Activated naive CD4-positive, alpha-beta T cell treated with Interleukin-2 at 50 U/mL for 16 hours (primary cell): Measurements from ENCODE around the gene GLCCI1.
A peak's percentile ranks its signal among the peaks of the same experiment; 100 is the strongest.

Experiments used
- DNase-seq: peaks from one replicate; pipeline ENCODE4 v3.0.0-alpha.2; 2020

The GLCCI1 gene

GRCh38 chr7:7968544-7969305 is at the start of gene GLCCI1:
TSS of gene GLCCI1 (plus strand) at chr7:7968796. CDS start at chr7:7969351, 555 bp downstream.
- peak; percentile 98 for DNase-seq

GRCh38 chr7:7919449-7919945 is 49.1 kb upstream of the GLCCI1 start:
- DNase-seq: no peak

GRCh38 chr7:7920056-7920455 is 48.5 kb upstream of the GLCCI1 start:
- DNase-seq: no peak

GRCh38 chr7:7920481-7920880 is 48.1 kb upstream of the GLCCI1 start:
- peak; percentile 4 for DNase-seq

- DNase-seq: no peak
Measured at GRCh38 chr7:7921830-7922229, 46.8 kb upstream of the GLCCI1 start.

GRCh38 chr7:7922684-7923385 is 45.8 kb upstream of the GLCCI1 start:
- no peak for DNase-seq

- DNase-seq: no peak
Measured at GRCh38 chr7:7923818-7924217, 44.8 kb upstream of the GLCCI1 start.

- no peak for DNase-seq
Measured at GRCh38 chr7:7924303-7924702, 44.3 kb upstream of the GLCCI1 start.

GRCh38 chr7:7931626-7932025 is 37.0 kb upstream of the GLCCI1 start:
- no peak for DNase-seq

GRCh38 chr7:7932553-7932952 is 36.0 kb upstream of the GLCCI1 start:
- no peak for DNase-seq

GRCh38 chr7:7933915-7934526 is 34.6 kb upstream of the GLCCI1 start:
- no peak for DNase-seq

- no peak for DNase-seq
Measured at GRCh38 chr7:7934945-7935344, 33.7 kb upstream of the GLCCI1 start.

GRCh38 chr7:7938471-7938870 is 30.1 kb upstream of the GLCCI1 start:
- DNase-seq: no peak

- no peak for DNase-seq
Measured at GRCh38 chr7:7943951-7944350, 24.6 kb upstream of the GLCCI1 start.

GRCh38 chr7:7944619-7945282 is 23.8 kb upstream of the GLCCI1 start:
- peak; percentile 64 for DNase-seq

- DNase-seq: no peak
Measured at GRCh38 chr7:7946486-7946885, 22.1 kb upstream of the GLCCI1 start.

GRCh38 chr7:7948232-7948631 is 20.4 kb upstream of the GLCCI1 start:
- DNase-seq: no peak

- no peak for DNase-seq
Measured at GRCh38 chr7:7953806-7954205, 14.8 kb upstream of the GLCCI1 start.

GRCh38 chr7:7956531-7957128 is 12.0 kb upstream of the GLCCI1 start:
- DNase-seq: no peak

- DNase-seq: no peak
Measured at GRCh38 chr7:7957513-7957912, 11.1 kb upstream of the GLCCI1 start.

- no peak for DNase-seq
Measured at GRCh38 chr7:7959979-7960670, 8.5 kb upstream of the GLCCI1 start.

GRCh38 chr7:7962851-7963250 is 5.7 kb upstream of the GLCCI1 start:
- DNase-seq: no peak
